NCI-H345 treated with DMSO at 0.1 percent for 48 hours (cell line): ENCODE results near the gene ARVCF.

Experiments used
- DNase-seq: peaks from one replicate; lab custom pipeline; 2025; ENCODE audit not compliant: unreplicated experiment; lab: John Stamatoyannopoulos, UW

Gene ARVCF

DNA sequence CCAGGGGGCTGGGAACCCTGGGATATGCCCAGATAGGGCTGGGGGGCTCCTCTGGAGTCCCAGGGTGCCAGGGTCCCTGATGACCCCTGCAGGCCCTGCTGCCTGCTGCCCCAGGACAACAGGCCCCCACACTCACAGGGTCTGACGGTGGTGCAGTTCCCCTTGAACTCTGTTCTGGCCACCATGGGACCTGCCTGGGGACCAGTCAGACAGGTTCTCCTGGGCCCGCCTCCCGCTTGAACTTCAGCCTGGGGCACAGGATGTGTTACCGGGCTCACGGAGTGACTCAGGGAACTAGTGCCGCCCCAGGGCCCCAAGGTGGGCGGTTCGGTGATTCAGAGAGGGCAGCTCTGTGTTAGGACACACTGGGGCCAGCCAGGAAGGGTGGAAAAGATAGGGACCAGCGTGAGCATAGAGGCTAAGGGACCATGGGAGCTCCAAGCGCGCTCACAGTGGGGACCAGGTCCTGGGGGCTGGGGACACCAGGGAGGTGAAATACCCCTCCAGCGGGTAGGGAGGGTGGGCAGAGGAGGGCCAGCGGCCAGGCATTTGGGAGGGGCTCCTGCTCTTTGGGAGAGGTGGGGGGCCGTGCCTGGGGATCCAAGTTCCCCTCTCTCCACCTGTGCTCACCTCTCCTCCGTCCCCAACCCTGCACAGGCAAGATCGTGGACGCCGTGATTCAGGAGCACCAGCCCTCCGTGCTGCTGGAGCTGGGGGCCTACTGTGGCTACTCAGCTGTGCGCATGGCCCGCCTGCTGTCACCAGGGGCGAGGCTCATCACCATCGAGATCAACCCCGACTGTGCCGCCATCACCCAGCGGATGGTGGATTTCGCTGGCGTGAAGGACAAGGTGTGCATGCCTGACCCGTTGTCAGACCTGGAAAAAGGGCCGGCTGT lies 53.5 kb downstream of the ARVCF start:
- no peak for DNase-seq

DNA sequence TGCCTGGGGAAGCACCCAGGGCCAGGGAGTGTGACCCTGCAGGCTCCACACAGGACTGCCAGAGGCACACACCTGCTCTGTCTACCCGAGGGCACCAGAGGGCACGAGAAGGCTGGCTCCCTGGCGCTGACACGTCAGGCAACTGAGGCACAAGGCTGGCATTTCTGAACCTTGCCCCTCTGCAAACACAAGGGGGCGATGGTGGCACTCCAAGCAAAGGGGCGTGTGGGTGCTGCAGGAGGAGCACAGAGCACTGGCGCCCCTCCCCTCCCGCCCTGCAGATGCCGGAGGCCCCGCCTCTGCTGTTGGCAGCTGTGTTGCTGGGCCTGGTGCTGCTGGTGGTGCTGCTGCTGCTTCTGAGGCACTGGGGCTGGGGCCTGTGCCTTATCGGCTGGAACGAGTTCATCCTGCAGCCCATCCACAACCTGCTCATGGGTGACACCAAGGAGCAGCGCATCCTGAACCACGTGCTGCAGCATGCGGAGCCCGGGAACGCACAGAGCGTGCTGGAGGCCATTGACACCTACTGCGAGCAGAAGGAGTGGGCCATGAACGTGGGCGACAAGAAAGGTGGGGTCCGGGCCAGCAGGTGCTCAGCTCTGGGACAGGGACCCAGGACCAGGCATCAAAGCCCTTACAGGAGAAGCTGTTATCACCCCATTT lies 54.2 kb downstream of the ARVCF start:
- peak; percentile 48 for DNase-seq

DNA sequence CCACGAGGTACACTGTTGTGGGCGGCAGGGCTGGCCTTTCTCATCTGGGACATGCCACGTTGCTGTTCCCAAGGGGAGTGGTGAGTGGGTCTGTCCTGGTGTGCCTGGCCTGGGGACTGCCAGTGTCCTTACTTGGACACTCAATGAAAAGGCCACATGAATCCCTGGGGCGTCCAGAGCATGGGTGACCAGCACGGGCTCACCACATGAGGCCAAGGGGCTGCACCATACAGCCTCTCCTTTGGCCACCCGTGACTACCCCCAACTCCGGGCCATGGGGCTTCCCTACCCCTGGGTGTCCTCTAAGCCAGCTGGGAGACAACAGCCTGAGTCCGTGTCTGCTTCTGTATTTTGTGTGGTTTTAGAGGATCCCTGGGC lies 54.8 kb downstream of the ARVCF start:
- no peak for DNase-seq

DNA sequence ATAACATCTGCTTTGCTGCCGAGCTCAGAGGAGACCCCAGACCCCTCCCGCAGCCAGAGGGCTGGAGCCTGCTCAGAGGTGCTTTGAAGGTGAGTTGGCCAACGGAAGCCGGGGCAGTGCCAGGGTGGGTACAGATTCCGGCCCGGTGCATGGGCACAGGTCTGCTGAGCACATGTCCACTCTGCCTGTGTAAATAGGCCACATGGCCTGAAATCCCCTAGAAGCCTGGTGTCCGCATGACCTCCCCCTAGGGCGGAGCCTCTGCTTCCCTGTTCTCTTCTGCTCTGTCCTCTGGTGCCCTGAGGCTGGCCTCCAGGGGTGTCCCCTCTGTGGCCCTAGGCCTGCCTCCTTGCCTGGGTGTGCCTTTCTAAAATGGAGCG lies 55.4 kb downstream of the ARVCF start:
- no peak for DNase-seq

DNA sequence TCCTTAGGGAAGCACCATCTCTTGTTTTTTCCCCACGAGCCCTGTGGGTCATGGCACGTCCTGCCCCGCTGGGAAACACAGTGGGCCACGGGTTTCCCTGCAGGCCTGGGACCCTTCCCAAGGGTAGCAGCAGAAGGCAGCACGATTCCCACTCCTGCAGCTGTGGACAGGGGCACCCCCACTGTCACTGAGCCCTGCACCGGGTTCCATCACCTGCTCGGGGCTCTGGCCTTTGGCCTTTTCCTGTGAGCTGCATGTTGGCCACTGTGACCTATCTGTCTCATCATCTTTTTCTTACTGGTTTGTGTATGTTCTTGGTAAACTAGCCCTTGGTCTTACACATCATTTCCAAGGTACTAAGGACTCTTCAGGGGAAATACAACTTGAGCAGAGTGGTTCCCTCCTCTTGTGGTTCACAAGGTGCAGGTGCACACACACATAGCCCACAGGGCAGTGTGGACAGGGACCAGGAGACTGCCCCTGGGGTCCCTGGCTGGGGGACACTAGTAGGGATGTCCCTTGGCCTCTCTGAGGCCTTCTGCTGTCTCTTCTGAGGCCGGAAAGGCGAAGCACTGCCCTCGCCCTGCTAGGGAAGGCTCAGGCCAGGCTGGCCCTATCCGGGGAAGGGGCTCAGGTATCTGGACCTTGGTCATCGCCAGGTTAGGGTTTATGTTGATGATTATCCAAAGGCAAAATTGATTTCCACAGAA lies 56.0 kb downstream of the ARVCF start:
- DNase-seq, result no peak

DNA sequence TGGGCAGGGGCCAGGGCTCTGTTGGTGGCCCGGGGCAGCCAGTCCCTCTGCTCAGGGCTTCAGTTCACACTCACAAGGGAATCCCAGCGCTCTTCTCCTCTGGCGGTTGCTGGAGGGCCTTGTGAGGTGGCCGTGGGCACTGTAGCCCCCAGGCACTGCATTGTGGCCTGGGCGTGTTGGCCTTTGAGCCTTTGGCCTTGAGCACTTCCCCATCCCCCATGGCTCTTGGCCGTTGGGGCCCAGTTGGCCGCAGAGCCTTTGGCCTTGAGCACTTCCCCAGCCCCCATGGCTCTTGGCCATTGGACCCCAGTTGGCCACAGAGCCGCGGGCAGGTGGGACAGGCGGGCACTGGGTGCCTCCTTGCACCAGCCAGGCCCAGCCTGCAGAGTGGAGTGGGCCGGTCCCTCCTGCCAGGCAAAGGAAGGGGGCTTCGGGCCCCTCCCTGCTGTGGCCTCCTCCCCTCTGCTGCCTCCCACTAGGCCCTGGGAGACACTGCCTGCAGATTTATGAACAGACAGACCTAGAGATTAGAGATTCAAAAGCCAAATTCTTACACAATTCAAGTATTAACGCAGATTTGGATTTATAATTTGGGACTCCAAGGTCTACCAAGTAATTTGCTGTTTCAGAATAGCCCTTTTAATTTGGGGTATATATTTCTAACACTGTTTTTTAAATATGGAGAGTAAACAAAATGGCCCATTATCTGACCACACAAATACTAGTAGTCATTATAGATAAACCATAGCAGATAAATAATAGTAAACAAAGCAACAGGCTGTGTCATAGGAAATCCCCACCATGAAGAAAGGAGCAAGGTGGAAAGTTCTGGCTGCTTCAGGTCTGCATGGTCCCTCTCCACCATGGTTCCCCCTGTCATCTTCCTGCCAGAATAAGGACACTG lies 56.8 kb downstream of the ARVCF start:
- DNase-seq, result no peak

DNA sequence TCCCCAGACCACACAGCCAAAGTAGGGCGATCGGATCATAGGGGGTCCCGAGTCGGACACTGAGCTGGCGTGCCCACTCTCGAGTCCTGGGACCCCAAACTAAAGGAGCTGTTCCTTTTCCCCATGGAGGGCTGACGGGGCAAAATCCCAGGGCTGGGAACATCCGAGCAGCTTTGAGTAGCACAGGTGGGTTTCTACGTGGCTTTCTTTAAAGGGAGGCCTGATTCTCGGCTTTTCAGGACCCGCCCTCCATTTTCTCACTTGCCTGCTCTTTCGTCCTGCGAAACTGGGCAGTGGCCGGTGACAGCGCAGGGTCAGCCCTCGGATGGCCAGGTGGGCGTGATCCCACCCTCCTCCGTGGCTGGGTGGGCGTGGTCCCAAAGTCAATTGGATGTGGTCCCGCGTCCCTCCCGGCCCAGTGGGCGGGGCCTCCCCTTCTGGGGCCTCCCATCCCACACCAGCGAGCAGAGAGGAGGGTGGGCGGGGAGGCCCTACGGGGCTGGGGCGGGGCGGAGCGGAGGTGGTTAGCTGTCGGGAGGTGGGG lies 57.5 kb downstream of the ARVCF start:
- DNase-seq, result no peak

DNA sequence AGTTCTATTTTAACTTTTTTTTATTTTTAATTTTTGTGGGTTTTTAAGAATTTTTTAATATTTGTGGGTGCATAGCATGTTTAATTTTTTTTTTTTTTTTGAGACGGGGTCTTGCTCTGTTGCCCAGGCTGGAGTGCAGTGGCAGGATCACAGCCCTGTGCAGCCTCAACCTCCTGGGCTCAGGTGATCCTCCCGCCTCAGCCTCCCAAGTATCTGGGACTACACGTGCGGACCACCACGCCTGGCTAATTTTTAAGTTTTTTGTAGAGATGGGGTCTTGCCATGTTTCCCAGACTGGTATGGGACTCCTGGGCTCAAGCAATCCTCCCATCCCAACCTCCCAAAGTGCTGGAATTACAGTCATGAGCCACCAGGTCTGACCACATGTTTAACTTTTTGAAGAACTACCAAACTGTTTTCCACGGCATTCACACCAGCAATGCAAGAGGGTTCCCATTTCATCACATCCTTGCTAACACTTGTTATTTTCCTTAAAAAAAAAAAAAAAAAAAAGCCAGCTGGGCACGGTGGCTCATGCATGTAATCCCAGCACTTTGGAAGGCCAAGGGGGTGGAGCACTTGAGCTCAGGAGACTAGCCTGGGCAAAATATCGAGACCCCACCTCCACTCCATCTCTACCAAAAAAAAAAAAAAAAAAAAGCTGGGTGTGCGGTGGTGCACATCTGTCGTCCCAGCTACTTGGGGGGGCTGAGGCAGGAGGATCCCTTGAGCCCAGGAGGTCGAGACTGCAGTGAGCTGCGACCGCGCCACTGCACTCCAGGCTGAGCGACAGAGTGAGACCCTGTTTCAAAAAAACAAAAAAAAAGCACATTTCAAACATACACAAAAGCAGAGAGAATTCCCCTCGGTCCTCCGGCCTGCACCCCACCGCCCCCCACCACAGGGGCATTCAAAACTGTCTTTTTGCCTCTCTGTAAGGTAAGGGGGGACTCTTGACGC lies 58.3 kb downstream of the ARVCF start:
- DNase-seq, result no peak

DNA sequence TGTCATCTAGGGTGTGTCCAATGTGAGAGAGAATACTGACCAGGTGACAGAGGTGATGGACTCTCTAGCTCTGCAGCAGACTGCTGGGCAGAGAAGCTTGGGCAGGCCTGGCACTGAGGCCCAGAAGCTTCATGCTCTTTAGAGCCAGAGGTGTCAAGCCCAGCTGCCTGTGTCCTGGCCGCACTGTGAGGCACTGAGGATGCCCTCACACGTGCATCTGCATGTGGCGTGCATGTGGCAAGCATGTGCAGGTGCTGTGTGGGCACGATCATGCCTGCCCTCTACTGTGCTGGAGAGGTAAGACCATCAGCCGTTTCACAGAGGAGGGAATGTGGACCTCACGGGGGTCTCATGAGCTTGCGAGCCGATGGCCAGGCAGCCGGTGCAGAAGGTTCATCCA lies 59.2 kb downstream of the ARVCF start:
- no peak for DNase-seq

DNA sequence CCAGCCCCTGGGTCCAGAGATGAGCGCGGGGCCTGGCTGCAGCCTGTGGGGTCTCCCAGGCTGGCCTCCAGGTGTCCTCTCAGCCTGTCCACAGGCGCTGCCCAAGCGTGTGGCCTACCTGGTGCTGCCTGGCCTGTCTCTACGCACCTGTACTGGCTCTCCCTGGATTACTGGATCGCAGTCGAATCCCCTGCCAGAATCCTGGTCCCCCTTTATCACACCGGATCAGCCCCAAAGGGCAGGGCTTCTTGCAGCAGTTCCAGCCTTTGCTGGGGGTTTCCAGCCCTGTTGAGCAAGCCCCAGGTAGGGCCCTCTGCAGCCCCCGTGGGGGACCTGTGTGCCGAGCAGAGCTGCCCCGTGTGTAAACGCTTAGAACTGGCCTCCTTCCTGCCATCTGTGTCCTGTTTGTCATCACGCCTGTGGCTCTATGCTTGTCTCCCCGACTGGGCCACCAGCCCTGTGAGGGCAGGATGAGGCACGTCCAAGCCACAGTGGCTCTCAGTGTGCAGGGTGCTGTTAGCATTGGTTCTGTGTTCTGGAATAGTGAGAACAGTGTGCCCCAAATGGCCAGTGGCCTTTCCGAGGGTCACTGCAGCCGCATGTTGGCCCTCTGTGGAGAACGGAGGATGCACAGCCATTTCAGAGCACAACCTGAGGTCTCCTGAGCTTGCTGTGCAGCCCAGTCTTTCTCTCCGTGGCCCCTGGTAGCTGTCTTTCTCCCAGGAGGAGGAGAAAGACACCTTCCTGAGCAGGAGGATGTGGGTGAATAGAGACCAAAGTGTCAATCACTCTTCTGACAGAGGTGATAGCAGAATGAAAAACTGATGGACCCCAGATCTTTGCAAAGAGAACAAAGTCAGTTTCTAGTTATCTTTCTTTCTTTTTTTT lies 61.1 kb downstream of the ARVCF start:
- DNase-seq, result no peak

DNA sequence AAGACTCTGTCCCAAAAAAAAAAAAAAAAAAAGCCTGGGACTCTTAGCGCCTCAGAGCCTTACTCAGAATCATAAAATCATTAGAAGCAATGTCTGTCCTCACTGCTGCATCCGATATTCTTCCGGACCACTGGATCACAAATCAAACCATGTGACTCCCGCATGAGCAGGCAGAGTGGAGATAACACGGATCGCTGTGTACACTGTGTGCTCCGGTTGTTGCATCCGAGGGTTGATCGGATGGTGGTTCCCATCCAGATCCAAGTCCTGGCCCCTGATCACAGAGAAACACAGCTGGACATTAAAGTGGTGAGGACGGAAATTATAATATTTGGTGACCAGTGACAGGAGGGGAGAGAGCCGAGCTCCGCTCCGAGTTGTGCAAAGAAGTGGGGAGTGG lies 65.3 kb downstream of the ARVCF start:
- DNase-seq, result no peak

DNA sequence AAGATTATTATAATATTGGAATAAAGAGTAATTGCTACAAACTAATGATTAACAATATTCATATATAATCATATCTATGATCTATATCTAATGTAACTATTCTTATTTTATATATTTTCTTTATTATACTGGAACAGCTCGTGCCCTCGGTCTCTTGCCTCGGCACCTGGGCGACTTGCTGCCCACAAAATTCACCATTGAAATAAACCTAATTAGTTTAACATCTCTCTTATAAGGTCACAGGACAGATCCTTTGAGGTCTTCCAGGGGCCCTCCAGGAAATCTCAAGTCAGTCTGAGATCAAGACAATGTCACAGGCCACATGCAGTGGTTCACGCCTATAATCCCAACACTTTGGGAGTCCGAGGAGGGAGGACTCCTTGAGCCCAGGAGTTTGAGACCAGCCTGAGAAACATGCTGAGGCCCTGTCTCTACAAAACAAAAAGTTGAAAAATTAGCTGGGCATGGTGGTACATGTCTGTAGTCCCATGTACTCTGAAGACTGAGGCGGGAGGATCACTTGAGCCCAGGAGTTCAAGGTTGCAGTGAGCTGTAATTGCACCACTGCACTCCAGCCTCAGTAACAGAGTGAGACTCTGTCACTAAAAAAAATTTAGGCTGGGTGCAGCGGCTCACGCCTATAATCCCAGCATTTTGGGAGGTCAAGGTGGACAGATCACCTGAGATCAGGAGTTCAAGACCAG lies 68.4 kb downstream of the ARVCF start:
- DNase-seq, result no peak

DNA sequence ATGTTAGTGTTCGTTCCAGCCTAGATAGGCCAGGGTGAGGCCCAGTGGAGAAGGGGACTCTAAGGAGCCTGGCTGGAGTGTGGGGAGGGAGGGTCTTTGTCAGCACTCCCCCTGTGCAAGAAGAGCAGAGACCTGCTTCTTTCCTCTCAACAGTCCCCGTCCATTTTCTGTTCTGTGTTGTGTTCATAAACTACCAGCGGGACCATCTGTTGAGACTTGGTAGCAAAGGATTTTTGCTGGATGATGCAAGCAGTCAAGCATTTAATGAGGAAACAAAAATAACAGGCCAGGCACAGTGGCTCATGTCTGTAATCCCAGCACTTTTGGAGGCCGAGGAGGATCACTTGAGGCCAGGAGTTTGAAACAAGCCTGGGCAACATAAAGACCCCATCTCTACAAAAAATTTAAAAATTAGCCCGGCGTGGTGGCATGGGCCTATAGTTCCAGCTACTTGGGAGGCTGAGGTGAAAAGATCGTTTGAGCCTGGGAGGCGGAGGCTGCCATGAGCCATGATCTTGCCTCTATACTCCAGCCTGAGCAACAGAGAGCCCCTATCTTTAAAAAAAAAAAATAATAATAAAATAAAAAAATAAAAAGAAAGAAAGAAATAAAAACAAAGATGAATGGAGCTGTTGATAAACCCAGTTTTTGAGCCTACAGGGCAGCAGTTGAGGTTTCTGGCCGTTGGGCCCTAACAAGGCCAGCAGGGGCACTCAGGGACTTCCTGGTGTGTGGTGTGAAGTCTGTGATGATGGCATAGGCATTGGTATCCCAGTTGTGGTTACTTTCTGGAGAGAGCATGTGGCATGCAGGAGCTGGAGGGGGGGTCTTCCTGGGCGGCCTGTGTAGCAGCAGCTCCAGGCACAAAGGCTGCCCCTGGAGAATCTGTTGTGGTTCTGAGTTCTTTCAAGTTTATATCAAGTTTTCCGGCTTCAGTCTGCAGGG lies 73.3 kb downstream of the ARVCF start:
- no peak for DNase-seq

DNA sequence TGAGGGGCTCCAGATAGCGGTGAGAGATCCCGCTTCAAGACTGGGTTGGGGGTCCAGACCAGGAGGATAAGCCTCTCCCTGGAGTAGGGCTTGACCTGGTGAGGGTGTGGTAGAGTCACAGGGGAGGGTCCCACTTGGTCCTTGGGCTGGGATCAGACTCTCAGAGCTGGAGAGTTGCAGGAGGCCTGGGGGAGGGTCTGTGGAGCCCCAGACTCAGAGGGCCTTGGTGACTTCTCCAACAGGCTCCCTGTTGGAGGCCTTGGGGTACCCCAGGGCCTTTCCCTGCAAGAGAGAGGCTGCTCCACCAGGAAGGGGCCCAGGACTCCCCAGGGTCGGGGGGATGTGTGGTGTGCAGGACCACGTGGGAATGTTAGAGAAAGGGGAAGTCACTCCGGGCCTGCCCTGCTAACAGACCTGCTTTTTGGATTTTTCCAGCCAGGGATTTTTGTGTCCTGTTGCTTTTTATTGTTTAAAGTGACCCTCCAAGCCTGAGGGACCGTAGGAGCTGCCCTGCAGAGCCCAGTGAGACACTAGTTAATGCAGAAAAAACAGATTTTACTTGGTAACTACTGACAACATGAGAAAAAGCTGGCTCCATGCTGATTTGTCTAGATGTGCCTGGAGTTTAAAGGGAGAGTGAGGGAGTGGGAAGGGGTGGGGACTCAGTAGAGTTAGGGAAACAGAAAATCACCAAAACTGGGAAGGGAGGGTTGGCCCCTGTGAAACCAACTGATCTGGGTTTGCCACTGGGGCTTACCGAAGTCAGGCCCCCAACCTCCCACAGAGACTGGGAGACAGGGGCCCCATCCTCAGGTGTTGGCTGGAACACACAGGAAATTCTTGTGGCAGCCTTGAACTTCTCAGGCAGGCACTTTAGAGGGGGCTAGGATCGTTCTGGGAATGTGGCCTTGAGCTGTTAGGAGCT lies 74.2 kb downstream of the ARVCF start:
- DNase-seq, result no peak

DNA sequence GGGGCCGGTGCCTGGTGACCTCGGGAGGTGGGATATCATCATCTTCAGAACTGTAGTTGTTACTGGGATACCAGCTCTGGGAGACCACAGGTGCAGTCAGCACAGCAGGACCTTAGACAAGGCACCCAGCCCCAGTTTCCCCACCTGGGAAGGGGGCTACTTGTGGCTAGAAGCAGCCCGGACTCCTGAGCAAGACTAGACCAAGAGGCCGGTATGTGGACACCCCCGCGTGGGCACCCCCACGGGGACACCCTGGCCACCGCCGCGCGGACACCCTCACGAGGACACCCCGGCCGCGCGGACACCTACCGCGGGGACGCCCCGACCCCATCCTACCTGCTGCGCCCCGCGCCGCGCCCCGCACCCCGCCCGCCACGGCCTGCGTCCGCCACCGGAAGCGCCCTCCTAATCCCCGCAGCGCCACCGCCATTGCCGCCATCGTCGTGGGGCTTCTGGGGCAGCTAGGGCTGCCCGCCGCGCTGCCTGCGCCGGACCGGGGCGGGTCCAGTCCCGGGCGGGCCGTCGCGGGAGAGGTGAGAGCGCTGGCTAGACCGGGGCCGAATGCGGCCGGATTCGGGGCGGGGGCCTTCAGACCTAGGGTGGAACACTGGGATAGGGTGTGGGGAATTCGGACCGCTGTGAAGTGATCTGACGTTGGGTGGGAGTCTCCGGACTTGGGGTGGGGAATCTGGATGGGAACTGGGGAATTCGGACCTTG lies 75.1 kb downstream of the ARVCF start, which contains the start of the genes COMT and TXNRD2:
COMT (plus strand) TSS at position 408 of the 718 bp plus-strand sequence. CDS start 20,755 bp downstream, outside the sequence.
TXNRD2 (minus strand) TSS at position 454 of the 718 bp plus-strand sequence; CDS start at position 439, 15 bp downstream.
- DNase-seq, result no peak
